Duodenal mucosa (tissue), 2 donors: ENCODE results near the gene CCT7.

Source experiments
- H3K27ac ChIP-seq: one replicate; pipeline ENCODE4 v1.7.0; 2013; ENCODE audit warnings: low read depth, low read length
- H3K27me3 ChIP-seq, 2 donors: one replicate each; pipeline ENCODE4 v1.7.0; 2013; ENCODE audit warnings: low read length in 2 of 2, control low read depth in 1 of 2; ENCODE audit not compliant: insufficient read depth in 2 of 2, control insufficient read depth in 1 of 2
- H3K36me3 ChIP-seq, 2 donors: one replicate each; pipeline ENCODE4 v1.7.0; 2013; ENCODE audit warnings: low read length in 2 of 2, control low read depth in 1 of 2; ENCODE audit not compliant: insufficient read depth in 2 of 2, control insufficient read depth in 1 of 2
- H3K4me1 ChIP-seq, 2 donors: one replicate each; pipeline ENCODE4 v1.7.0; 2013; ENCODE audit warnings: low read length in 2 of 2, control low read depth in 1 of 2; ENCODE audit not compliant: insufficient read depth in 2 of 2, control insufficient read depth in 1 of 2
- H3K4me3 ChIP-seq, 2 donors: one replicate each; pipeline ENCODE4 v1.7.0; 2013; ENCODE audit warnings: low read length in 2 of 2, low read depth in 1 of 2
- H3K9ac ChIP-seq, 2 donors: one replicate each; pipeline ENCODE4 v1.7.0; 2013; ENCODE audit warnings: low read length in 2 of 2, low read depth in 1 of 2
- H3K9me3 ChIP-seq, 2 donors: one replicate each; pipeline ENCODE4 v1.7.0; 2013; ENCODE audit warnings: low read length in 2 of 2, control low read depth in 1 of 2; ENCODE audit not compliant: control insufficient read depth in 1 of 2

Gene CCT7

GRCh38 chr2:73284296-73285158 is 50.4 kb downstream of the CCT7 start, which contains the start of gene FBXO41:
TSS of gene FBXO41 (minus strand) at chr2:73284478. CDS start at chr2:73269630, 14,848 bp downstream.
- Histone ChIP-seq H3K27ac (no peak within 1 kb of the TSS), H3K9ac (peak within 1 kb of the TSS in 1 of 2 donors; percentile 6)

DNA sequence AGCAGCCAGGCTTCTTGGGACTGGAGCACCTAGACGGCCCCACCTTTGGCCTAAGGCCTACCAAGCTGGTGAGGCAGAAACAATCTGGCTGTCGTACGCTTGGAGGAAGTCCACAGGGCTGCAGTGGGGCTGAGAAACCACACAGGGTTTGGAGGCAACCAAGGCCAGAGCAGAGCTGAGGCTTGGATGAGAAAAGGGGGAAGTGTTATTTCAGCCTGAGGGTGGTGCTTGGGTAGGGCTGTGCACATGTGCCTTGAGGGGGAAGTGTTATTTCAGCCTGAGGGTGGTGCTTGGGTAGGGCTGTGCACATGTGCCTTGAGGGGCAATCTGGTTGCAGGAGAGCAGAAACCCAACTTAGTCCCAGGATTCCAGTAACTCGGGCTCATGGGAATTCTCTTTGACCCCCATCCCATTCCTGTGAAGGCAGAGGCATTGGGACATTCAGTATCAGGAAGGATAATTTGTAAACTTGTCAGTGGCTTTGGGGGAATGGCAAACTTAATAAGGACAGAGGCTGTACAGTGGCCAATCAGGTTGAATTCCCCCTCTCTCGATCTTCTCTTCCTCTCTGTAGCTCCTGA is 51.1 kb downstream of the CCT7 start:
- Histone ChIP-seq H3K27me3 (peaks cover 0 to 23% of the 10 kb centered on the region in 2 donors), H3K9ac (no peak overlapping the region), H3K4me3 (peak overlapping the region; percentile 27 to 75), H3K36me3 (no peaks in the 10 kb centered on the region), H3K9me3 (no peaks in the 10 kb centered on the region), H3K4me1 (peaks cover 4 to 13% of the 10 kb centered on the region in 2 donors), H3K27ac (no peak overlapping the region)

More at GRCh38 chr2:73284296-73285158, 50.4 kb downstream of the CCT7 start, which contains the start of gene FBXO41:
- H3K27me3 ChIP-seq: peaks cover 0 to 18% of the 10 kb centered on the region in 2 donors
- peaks cover 4 to 13% of the 10 kb centered on the region in 2 donors for H3K4me1 ChIP-seq
- peak within 1 kb of the TSS; percentile 57 to 75 for H3K4me3 ChIP-seq
- H3K9me3 ChIP-seq: no peaks in the 10 kb centered on the region
- H3K36me3 ChIP-seq: no peaks in the 10 kb centered on the region

DNA sequence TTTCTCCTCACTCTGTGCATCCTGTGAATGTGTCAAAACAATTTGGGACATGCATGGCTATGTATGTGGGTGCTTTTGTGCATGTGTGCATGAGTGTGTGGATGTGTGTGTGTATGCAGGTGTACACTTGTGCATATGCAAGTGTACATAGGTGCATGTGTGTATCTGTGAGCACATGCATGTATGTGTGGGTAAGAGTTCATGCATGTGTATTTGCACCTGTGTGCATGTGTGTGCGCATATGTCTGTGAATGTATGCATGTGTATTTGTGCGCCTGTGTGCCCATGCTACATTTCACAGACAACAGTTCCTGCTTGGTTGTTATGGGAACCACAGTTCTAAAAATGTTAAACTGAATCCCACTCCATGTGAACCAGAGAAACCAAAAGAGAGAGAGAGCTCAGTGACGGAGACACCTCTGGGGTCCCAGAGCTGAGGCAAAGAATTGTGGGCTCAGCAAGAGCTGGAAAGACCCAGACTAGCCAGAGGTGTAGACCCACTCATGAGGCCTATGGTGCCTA is 52.1 kb downstream of the CCT7 start:
- H3K27me3 ChIP-seq: peaks cover 0 to 31% of the 10 kb centered on the region in 2 donors
- no peak overlapping the region for H3K4me3 ChIP-seq
- H3K27ac ChIP-seq: no peak overlapping the region
- no peaks in the 10 kb centered on the region for H3K36me3 ChIP-seq
- H3K9me3 ChIP-seq: no peaks in the 10 kb centered on the region
- no peak overlapping the region for H3K9ac ChIP-seq
- H3K4me1 ChIP-seq: peaks cover 4 to 13% of the 10 kb centered on the region in 2 donors

GRCh38 chr2:73289304-73289703 is 55.2 kb downstream of the CCT7 start:
- Histone ChIP-seq H3K9ac (no peak overlapping the region), H3K4me1 (peaks cover 3 to 8% of the 10 kb centered on the region in 2 donors), H3K27ac (no peak overlapping the region), H3K4me3 (no peak overlapping the region), H3K27me3 (peaks cover 22 to 58% of the 10 kb centered on the region in 2 donors), H3K9me3 (no peaks in the 10 kb centered on the region), H3K36me3 (no peaks in the 10 kb centered on the region)

GRCh38 chr2:73290049-73290839 is 56.1 kb downstream of the CCT7 start:
- Histone ChIP-seq H3K27ac (no peak overlapping the region), H3K9me3 (no peaks in the 10 kb centered on the region), H3K36me3 (no peaks in the 10 kb centered on the region), H3K27me3 (peaks cover 30 to 66% of the 10 kb centered on the region in 2 donors), H3K4me1 (peaks cover under 1 to 3% of the 10 kb centered on the region in 2 donors), H3K4me3 (no peak overlapping the region), H3K9ac (no peak overlapping the region)

DNA sequence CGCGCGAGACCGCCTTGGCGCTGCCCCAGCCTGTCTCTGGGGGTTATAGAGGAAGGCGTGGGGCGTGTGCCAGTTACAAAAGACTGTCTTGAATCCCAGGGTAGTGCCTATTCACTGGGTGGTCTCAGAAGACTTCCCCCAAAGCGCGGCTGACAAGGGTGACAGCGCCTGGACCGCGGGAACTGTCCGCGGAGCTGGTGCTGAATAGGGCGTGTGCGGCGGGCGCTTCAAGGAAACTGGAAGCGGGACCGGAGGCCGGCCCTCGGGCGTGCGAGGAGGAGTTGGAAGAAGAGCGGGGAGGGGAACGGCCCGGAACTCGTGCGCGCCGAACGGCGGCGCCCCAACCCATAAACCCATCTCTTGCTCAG is 57.0 kb downstream of the CCT7 start:
- H3K27me3 ChIP-seq: peaks cover 38 to 74% of the 10 kb centered on the region in 2 donors

DNA sequence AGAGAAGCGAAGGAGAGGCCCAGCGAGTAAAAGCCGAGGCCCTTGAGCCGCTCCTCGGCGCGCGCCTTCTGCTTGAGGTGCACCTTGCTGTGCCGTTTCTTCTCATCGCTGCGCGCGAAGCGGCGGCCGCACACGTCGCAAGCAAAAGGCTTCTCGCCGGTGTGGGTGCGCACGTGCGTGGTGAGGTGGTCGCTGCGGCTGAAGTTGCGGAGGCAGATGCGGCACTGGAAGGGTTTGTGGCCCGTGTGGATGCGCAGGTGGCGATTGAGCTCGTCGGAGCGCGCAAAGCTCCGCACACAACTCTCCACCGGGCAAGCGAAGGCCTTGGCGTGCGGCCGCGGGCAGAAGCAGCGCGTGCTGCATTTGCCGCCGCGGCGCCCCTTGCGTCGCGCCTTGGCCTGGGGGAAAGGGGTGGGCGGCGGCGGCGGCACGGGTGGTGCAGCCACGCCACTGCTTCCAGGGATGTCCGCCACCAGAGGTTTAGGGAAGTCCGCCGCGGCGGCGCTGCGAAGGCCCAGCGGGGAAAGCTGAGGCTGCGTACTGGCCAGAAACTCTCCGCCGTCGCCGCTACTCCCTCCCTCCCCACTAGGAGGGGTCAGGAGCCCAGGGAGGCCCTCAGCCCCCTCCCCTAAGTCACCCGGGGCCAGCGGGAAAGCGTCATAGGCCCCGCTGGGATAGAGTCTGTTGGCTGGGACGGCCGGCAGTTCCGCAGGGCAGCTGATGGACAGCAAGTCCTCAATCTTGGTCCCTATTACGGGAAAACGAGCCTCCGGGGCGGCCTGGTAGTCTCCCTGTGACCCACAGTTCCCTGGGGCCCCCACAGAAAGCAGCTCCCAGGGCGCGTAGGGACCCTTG is 57.6 kb downstream of the CCT7 start:
- H3K4me1 ChIP-seq: peaks cover 0 to 3% of the 10 kb centered on the region in 2 donors
- H3K4me3 ChIP-seq: peak overlapping the region in 1 of 2 donors; percentile 51
- H3K9me3 ChIP-seq: no peaks in the 10 kb centered on the region
- H3K27ac ChIP-seq: no peak overlapping the region
- no peaks in the 10 kb centered on the region for H3K36me3 ChIP-seq
- H3K27me3 ChIP-seq: peaks cover 42 to 80% of the 10 kb centered on the region in 2 donors
- no peak overlapping the region for H3K9ac ChIP-seq

More for the DNA sequence above, 57.0 kb downstream of the CCT7 start:
- peak overlapping the region in 1 of 2 donors; percentile 51 for H3K4me3 ChIP-seq
- no peaks in the 10 kb centered on the region for H3K9me3 ChIP-seq
- peaks cover 0 to 3% of the 10 kb centered on the region in 2 donors for H3K4me1 ChIP-seq
- H3K9ac ChIP-seq: no peak overlapping the region
- no peak overlapping the region for H3K27ac ChIP-seq
- no peaks in the 10 kb centered on the region for H3K36me3 ChIP-seq

- Histone ChIP-seq H3K9ac (no peak overlapping the region), H3K4me3 (no peak overlapping the region), H3K27me3 (peaks cover 48 to 82% of the 10 kb centered on the region in 2 donors)
Observed at GRCh38 chr2:73292316-73292905, 58.3 kb downstream of the CCT7 start.

More at GRCh38 chr2:73292316-73292905, 58.3 kb downstream of the CCT7 start:
- H3K9me3 ChIP-seq: no peaks in the 10 kb centered on the region
- H3K36me3 ChIP-seq: no peaks in the 10 kb centered on the region
- H3K4me1 ChIP-seq: peaks cover 0 to 3% of the 10 kb centered on the region in 2 donors
- no peak overlapping the region for H3K27ac ChIP-seq
